Natural killer cell (primary cell): ENCODE measurements around the gene NELFCD. TPM values are rescaled to one million over a fixed set of nuclear protein-coding genes. Genes with fewer than 3 reads are reported as not detected.

Source experiments
- ATAC-seq, 3 donors: fragments of 150-1000 bp in 2 of 3; fragments of 200-7000 bp in 1 of 3; cut with Tn5 transposase; 1 replicate in 1 of 3; 2 replicates in 2 of 3; pipeline ENCODE4 v1.10.0; 2021; ENCODE audit warnings: mild to moderate bottlenecking in 2 of 3, moderate library complexity in 2 of 3
- DNase-seq, 2 donors: peaks; one replicate each; pipeline versions ENCODE4 v3.0.0 to v3.0.0-alpha.2; 2013 to 2021; ENCODE audit warnings: mixed read lengths in 1 of 2
- H3K27ac ChIP-seq: one replicate; pipeline ENCODE4 v1.5.1; 2013; ENCODE audit warnings: mild to moderate bottlenecking, low read length
- H3K27me3 ChIP-seq: one replicate; pipeline ENCODE4 v1.6.1; 2013; ENCODE audit warnings: low read length; ENCODE audit not compliant: control insufficient read depth, insufficient read depth
- H3K36me3 ChIP-seq: one replicate; pipeline ENCODE4 v1.6.1; 2013; ENCODE audit warnings: low read length; ENCODE audit not compliant: control insufficient read depth, insufficient read depth
- H3K4me1 ChIP-seq: one replicate; pipeline ENCODE4 v1.6.1; 2013; ENCODE audit warnings: low read length; ENCODE audit not compliant: control insufficient read depth, insufficient read depth
- H3K4me3 ChIP-seq: one replicate; pipeline ENCODE4 v1.5.1; 2013; ENCODE audit warnings: low read length
- H3K9me3 ChIP-seq: one replicate; pipeline ENCODE4 v1.6.1; 2013; ENCODE audit warnings: low read length; ENCODE audit not compliant: control insufficient read depth, insufficient read depth
- H3K27ac Mint-ChIP-seq, 2 donors: one replicate each; pipeline ENCODE4 v1.8.0; 2022; ENCODE audit warnings: mild to moderate bottlenecking in 2 of 2, mixed read lengths in 2 of 2, moderate library complexity in 1 of 2
- H3K27me3 Mint-ChIP-seq, 2 donors: one replicate each; pipeline ENCODE4 v1.8.0; 2022; ENCODE audit warnings: low read depth in 2 of 2, mixed read lengths in 2 of 2
- H3K36me3 Mint-ChIP-seq: one replicate; pipeline ENCODE4 v1.8.0; 2022; ENCODE audit warnings: mixed read lengths
- H3K4me1 Mint-ChIP-seq, 2 donors: one replicate each; pipeline ENCODE4 v1.8.0; 2022; ENCODE audit warnings: mixed read lengths in 2 of 2
- H3K4me3 Mint-ChIP-seq: one replicate; pipeline ENCODE4 v1.8.0; 2022; ENCODE audit warnings: mild to moderate bottlenecking, moderate library complexity, mixed read lengths
- H3K9me3 Mint-ChIP-seq, 2 donors: one replicate each; pipeline ENCODE4 v1.8.0; 2022; ENCODE audit warnings: mixed read lengths in 2 of 2
- CTCF ChIP-seq: fragments of 200-600 bp; IDR thresholded peaks from one replicate; pipeline ENCODE4 v1.8.0; 2022; ENCODE audit warnings: antibody characterized with exemption
- WGBS: methylation state at CpG from one replicate; pipeline ENCODE4 v1.1.7; 2013; ENCODE audit warnings: missing lambda C conversion rate; ENCODE audit not compliant: insufficient coverage; 5-methylcytosine and 5-hydroxymethylcytosine counted together
- intact Hi-C: fragments of 100-400 bp; cut with micrococcal nuclease; formaldehyde crosslinking; loops from one replicate; pipeline ENCODE4 v1.14.2; 2022
- total RNA-seq, 4 donors: library from RNA; stranded (reverse); fragments of 120-200 nt in 1 of 4; gene quantifications; one replicate each; pipeline versions ENCODE4 v1.2.3 to v1.2.4, GENCODE V29; 2013 to 2022

Gene NELFCD
- total RNA-seq, 3 donors from 2014 or later (not counting 1 experiment from before 2014, with no cell fraction given): 75.7 to 105 (median 92.6) TPM

- no peak for DNase-seq
- Histone ChIP-seq H3K36me3 (peaks cover 90% of the 10 kb centered on the region), H3K27ac (no peak overlapping the region), H3K9me3 (no peaks in the 10 kb centered on the region), H3K27me3 (no peaks in the 10 kb centered on the region), H3K4me1 (no peaks in the 10 kb centered on the region), H3K4me3 (no peak overlapping the region)
- WGBS: 95% methylated on average over 10 of the region's 14 CpGs
- intact Hi-C loops: no loop called here
- Mint-ChIP-seq H3K4me3 (no peak overlapping the region), H3K4me1 (peaks cover 4 to 6% of the 10 kb centered on the region in 2 donors), H3K36me3 (peaks cover 30% of the 10 kb centered on the region), H3K27me3 (no peaks in the 10 kb centered on the region), H3K9me3 (no peaks in the 10 kb centered on the region), H3K27ac (peak overlapping the region in 1 of 2 donors; percentile 24)
- no peak for TF ChIP-seq CTCF
- no peak for ATAC-seq
These were observed 9.8 kb downstream of the NELFCD start for GRCh38 chr20:58990651-58991445.

- no peaks in the 10 kb centered on the region for H3K9me3 ChIP-seq
- H3K27me3 Mint-ChIP-seq: no peaks in the 10 kb centered on the region
- ATAC-seq: no peak
- H3K36me3 ChIP-seq: peaks cover 95% of the 10 kb centered on the region
- DNase-seq: no peak
- peaks cover 4% of the 10 kb centered on the region in 2 donors for H3K4me1 Mint-ChIP-seq
- no peak overlapping the region for H3K4me3 ChIP-seq
- H3K9me3 Mint-ChIP-seq: no peaks in the 10 kb centered on the region
- 91% methylated on average over 8 of the region's 9 CpGs for WGBS
- no peak overlapping the region for H3K4me3 Mint-ChIP-seq
- no peak for TF ChIP-seq CTCF
- H3K36me3 Mint-ChIP-seq: peaks cover 27% of the 10 kb centered on the region
- peak overlapping the region in 1 of 2 donors; percentile 24 for H3K27ac Mint-ChIP-seq
- no peaks in the 10 kb centered on the region for H3K4me1 ChIP-seq
- H3K27me3 ChIP-seq: no peaks in the 10 kb centered on the region
- intact Hi-C loops: no loop called here
- no peak overlapping the region for H3K27ac ChIP-seq
These were observed 10.7 kb downstream of the NELFCD start for GRCh38 chr20:58991715-58992114.

GRCh38 chr20:58992911-58993310 lies 11.9 kb downstream of the NELFCD start:
- no peak for DNase-seq
- no peak overlapping the region for H3K4me3 Mint-ChIP-seq
- no peak for ATAC-seq
- no peak for TF ChIP-seq CTCF
- H3K4me3 ChIP-seq: no peak overlapping the region
- no peaks in the 10 kb centered on the region for H3K4me1 ChIP-seq
- H3K36me3 ChIP-seq: peaks cover 94% of the 10 kb centered on the region
- intact Hi-C loops: no loop called here
- peaks cover 0 to 4% of the 10 kb centered on the region in 2 donors for H3K4me1 Mint-ChIP-seq
- no peak overlapping the region for H3K27ac ChIP-seq
- peak overlapping the region in 1 of 2 donors; percentile 34 for H3K27ac Mint-ChIP-seq
- no peaks in the 10 kb centered on the region for H3K9me3 Mint-ChIP-seq
- H3K9me3 ChIP-seq: no peaks in the 10 kb centered on the region
- peaks cover 15% of the 10 kb centered on the region for H3K36me3 Mint-ChIP-seq
- 98% methylated on average over 3 of the region's 3 CpGs for WGBS
- no peaks in the 10 kb centered on the region for H3K27me3 Mint-ChIP-seq
- H3K27me3 ChIP-seq: no peaks in the 10 kb centered on the region
